Skin epidermis (tissue), 12 donors: ENCODE data around the gene TRAT1.

ENCODE experiments used
- H3K27ac ChIP-seq, 21 experiments: fragments of 200-600 bp; sonication (generic) in 11 of 21; one replicate each; pipeline ENCODE4 v1.5.0; 2020; ENCODE audit warnings: mild to moderate bottlenecking in 3 of 21, inconsistent platforms in 2 of 21, moderate library complexity in 2 of 21
- H3K4me3 ChIP-seq, 7 experiments: fragments of 200-600 bp; sonication (generic) in 2 of 7; one replicate each; pipeline ENCODE4 v1.5.0; 2020; ENCODE audit warnings: inconsistent platforms in 2 of 7, mild to moderate bottlenecking in 2 of 7, moderate library complexity in 1 of 7

TRAT1 gene

GRCh38 chr3:108845709-108846293, 23.2 kb downstream of the TRAT1 start:
- Histone ChIP-seq H3K27ac (no peak overlapping the region), H3K4me3 (no peak overlapping the region)

GRCh38 chr3:108847187-108847586, 24.6 kb downstream of the TRAT1 start:
- H3K4me3 ChIP-seq: no peak overlapping the region
- H3K27ac ChIP-seq: no peak overlapping the region

- H3K4me3 ChIP-seq: no peak overlapping the region
- no peak overlapping the region for H3K27ac ChIP-seq
Measured at GRCh38 chr3:108849075-108849474, 26.5 kb downstream of the TRAT1 start.

GRCh38 chr3:108861401-108861800, 38.8 kb downstream of the TRAT1 start:
- H3K27ac ChIP-seq: peak overlapping the region in 1 of 21 experiments; percentile 35
- no peak overlapping the region for H3K4me3 ChIP-seq

- Histone ChIP-seq H3K4me3 (no peak overlapping the region), H3K27ac (peak overlapping the region in 1 of 21 experiments; percentile 54)
Measured at GRCh38 chr3:108862865-108863798, 40.5 kb downstream of the TRAT1 start.

- H3K4me3 ChIP-seq: no peak overlapping the region
- peak overlapping the region in 1 of 21 experiments; percentile 54 for H3K27ac ChIP-seq
Measured at GRCh38 chr3:108863799-108864135, 41.2 kb downstream of the TRAT1 start.

GRCh38 chr3:108877901-108878300, 55.3 kb downstream of the TRAT1 start:
- H3K27ac ChIP-seq: no peak overlapping the region

GRCh38 chr3:108879915-108880314, 57.3 kb downstream of the TRAT1 start:
- H3K4me3 ChIP-seq: no peak overlapping the region

More at GRCh38 chr3:108877901-108878300, 55.3 kb downstream of the TRAT1 start:
- no peak overlapping the region for H3K4me3 ChIP-seq

GRCh38 chr3:108882762-108883161, 60.2 kb downstream of the TRAT1 start:
- Histone ChIP-seq H3K27ac (no peak overlapping the region), H3K4me3 (no peak overlapping the region)

More at GRCh38 chr3:108879915-108880314, 57.3 kb downstream of the TRAT1 start:
- no peak overlapping the region for H3K27ac ChIP-seq

GRCh38 chr3:108883373-108883772, 60.8 kb downstream of the TRAT1 start:
- H3K27ac ChIP-seq: no peak overlapping the region
- H3K4me3 ChIP-seq: no peak overlapping the region

GRCh38 chr3:108887121-108887520, 64.5 kb downstream of the TRAT1 start:
- no peak overlapping the region for H3K4me3 ChIP-seq
- no peak overlapping the region for H3K27ac ChIP-seq

- Histone ChIP-seq H3K27ac (no peak overlapping the region), H3K4me3 (no peak overlapping the region)
Measured at GRCh38 chr3:108887777-108888176, 65.2 kb downstream of the TRAT1 start.

- no peak overlapping the region for H3K4me3 ChIP-seq
- H3K27ac ChIP-seq: no peak overlapping the region
Measured at GRCh38 chr3:108891833-108892232, 69.2 kb downstream of the TRAT1 start.

- H3K27ac ChIP-seq: no peak overlapping the region
- no peak overlapping the region for H3K4me3 ChIP-seq
Measured at GRCh38 chr3:108894981-108895380, 72.4 kb downstream of the TRAT1 start.

GRCh38 chr3:108897883-108898282, 75.3 kb downstream of the TRAT1 start:
- Histone ChIP-seq H3K27ac (no peak overlapping the region), H3K4me3 (no peak overlapping the region)

- Histone ChIP-seq H3K4me3 (no peak overlapping the region), H3K27ac (no peak overlapping the region)
Measured at GRCh38 chr3:108899530-108899929, 76.9 kb downstream of the TRAT1 start.
